Measurements from ENCODE around the gene LRRC46. TPM values are rescaled to one million over a fixed set of nuclear protein-coding genes. Genes with fewer than 3 reads are reported as not detected.

LRRC46 gene
- total and polyA plus RNA-seq, 8 donors = 0.44 to 16.5 (median 7.8) TPM

DNA sequence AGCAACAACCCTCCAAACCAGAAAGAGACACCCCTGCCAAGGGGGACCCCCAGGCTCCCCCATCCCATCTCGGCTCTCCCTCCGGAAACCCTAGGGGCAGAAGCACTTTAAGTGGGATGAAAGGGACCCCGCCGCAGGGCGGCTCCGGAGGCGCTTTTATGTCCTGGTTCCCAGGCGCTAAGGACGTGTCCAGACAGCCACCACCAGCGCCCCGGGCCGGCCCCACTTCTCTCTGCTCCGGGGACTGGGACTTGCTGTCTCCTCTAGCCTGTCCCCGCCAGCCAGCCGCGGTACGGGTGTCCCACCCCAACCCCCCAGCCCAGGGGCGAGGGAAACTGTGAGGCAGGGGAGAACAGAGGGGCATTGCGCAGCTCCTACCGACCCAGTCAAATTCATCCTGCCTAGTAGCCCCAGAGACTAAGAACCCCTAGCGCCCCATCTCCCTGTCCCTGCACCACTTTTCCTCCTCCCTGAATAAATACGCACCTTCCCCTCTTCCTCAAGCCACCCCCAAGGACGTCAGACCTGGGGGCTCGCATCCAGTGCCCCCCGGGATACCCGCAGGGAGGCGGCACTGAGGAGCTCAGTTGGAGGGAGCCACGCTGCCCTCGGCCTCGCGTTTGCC is 15.4 kb downstream of the LRRC46 start:
- H3K4me3 ChIP-seq = no peak overlapping the region
- DNase-seq (peak in 2 of 4 donors; percentile 45 to 82), ATAC-seq (no peak)
- H3K27ac ChIP-seq = no peak overlapping the region
- H3K9me3 ChIP-seq = no peaks in the 10 kb centered on the region
- H3K36me3 ChIP-seq = no peaks in the 10 kb centered on the region
- peaks cover 0 to 50% of the 10 kb centered on the region in 2 donors for H3K4me1 ChIP-seq
- TF ChIP-seq, protein P1, sequence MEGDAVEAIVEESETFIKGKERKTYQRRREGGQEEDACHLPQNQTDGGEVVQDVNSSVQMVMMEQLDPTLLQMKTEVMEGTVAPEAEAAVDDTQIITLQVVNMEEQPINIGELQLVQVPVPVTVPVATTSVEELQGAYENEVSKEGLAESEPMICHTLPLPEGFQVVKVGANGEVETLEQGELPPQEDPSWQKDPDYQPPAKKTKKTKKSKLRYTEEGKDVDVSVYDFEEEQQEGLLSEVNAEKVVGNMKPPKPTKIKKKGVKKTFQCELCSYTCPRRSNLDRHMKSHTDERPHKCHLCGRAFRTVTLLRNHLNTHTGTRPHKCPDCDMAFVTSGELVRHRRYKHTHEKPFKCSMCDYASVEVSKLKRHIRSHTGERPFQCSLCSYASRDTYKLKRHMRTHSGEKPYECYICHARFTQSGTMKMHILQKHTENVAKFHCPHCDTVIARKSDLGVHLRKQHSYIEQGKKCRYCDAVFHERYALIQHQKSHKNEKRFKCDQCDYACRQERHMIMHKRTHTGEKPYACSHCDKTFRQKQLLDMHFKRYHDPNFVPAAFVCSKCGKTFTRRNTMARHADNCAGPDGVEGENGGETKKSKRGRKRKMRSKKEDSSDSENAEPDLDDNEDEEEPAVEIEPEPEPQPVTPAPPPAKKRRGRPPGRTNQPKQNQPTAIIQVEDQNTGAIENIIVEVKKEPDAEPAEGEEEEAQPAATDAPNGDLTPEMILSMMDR (IDR thresholded peaks at IDR 0.05) = peak in 1 of 2 donors; percentile 2
- H3K27me3 ChIP-seq = peaks cover 30 to 77% of the 10 kb centered on the region in 2 donors
- intact Hi-C loops (cut with DNase I) = no loop called here

DNA sequence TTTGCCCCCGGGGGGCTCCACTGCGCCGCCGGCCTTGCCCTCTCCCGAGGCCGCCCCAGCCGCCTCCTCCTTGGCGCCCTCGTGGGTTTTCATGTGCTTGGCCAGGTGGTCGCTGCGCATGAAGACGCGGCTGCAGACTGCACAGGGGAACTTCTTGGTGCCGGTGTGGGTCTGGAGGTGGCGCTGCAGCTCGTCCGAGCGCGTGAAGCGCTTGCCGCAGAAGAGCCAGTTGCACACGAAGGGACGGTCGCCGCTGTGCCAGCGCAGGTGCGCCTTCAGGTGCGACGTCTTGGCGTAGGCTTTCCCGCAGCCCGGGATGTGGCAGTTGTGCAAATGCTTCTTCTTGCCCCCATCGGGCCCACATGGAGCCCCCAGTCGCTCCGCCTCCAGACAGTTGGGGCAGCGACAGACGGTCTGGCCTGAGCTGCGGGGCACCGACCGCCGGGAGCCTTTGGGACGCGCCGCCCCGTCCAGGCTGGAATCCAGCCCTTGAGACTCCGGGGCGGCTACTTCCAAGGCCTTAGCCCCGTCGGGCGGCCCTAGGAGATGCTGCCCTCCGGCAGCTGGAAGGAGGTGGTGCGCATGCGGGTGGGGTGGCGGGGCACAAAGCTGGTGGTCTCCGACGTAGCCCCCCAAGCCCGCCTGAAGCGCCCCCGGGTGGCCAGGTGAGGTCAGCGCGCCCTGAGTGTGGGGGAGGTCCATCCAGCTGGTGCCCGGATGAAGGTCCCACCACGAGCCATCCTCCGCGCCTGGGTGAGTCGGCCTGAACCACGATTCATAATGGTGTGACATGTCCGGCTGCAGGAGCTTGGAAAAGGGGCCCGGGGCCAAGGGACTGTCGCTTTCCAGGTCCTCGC is 16.1 kb downstream of the LRRC46 start:
- TF ChIP-seq, protein P1 (IDR thresholded peaks at IDR 0.05) = peak in 1 of 2 donors; percentile 3
- Histone ChIP-seq H3K27me3 (peaks cover 36 to 84% of the 10 kb centered on the region in 2 donors), H3K27ac (no peak overlapping the region), H3K4me3 (no peak overlapping the region), H3K36me3 (no peaks in the 10 kb centered on the region), H3K9me3 (no peaks in the 10 kb centered on the region), H3K4me1 (peaks cover 0 to 48% of the 10 kb centered on the region in 2 donors)
- no peak for ATAC-seq
- intact Hi-C loops (cut with DNase I) = no loop called here
- DNase-seq = peak in 1 of 4 donors; percentile 73

- TF ChIP-seq, protein P1 (IDR thresholded peaks at IDR 0.05) = no peak
- no peaks in the 10 kb centered on the region for H3K36me3 ChIP-seq
- H3K27me3 ChIP-seq = peaks cover 42 to 90% of the 10 kb centered on the region in 2 donors
- DNase-seq = no peak
- H3K4me1 ChIP-seq = peaks cover 0 to 43% of the 10 kb centered on the region in 2 donors
- no peaks in the 10 kb centered on the region for H3K9me3 ChIP-seq
- H3K4me3 ChIP-seq = no peak overlapping the region
- no peak for ATAC-seq
- H3K27ac ChIP-seq = no peak overlapping the region
- intact Hi-C loops (cut with DNase I) = no loop called here
Measured at GRCh38 chr17:47848198-47848513, 16.7 kb downstream of the LRRC46 start.

- Histone ChIP-seq H3K4me3 (peak overlapping the region; percentile 24 to 35), H3K27ac (peak overlapping the region in 1 of 2 donors; percentile 55)
Measured at GRCh38 chr17:47850373-47850691, 18.9 kb downstream of the LRRC46 start.

More at GRCh38 chr17:47850373-47850691, 18.9 kb downstream of the LRRC46 start:
- intact Hi-C loops (cut with DNase I) = no loop called here
- H3K9me3 ChIP-seq = no peaks in the 10 kb centered on the region
- no peaks in the 10 kb centered on the region for H3K36me3 ChIP-seq
- H3K27me3 ChIP-seq = peaks cover 51 to 100% of the 10 kb centered on the region in 2 donors
- TF ChIP-seq, protein P1 (IDR thresholded peaks at IDR 0.05) = no peak
- ATAC-seq (peak; percentile 8), DNase-seq (no peak)
- H3K4me1 ChIP-seq = peaks cover 0 to 26% of the 10 kb centered on the region in 2 donors

Data from left lung (tissue), 10 donors.